Measurements from ENCODE around the gene NF1.

DNA sequence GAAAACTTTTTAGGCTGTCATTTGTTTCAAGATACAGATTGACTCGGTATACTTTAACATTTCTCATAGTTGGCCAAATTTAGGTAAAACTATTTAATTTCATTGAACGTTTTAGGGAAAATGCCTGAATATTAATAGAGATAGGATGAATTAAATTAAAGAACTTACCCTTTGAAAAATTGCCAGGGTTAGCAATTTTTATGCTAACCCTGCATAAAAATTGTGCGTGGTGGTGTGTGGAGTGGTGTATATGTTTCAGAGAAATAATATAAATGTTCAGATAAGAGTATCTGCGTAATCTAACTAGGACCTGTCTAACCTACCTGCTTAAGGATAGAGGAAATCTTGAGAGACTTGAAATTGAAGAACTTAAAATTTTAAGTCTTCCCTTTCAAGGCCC, 21.4 kb downstream of the NF1 start:
- TF ChIP-seq, protein P1, sequence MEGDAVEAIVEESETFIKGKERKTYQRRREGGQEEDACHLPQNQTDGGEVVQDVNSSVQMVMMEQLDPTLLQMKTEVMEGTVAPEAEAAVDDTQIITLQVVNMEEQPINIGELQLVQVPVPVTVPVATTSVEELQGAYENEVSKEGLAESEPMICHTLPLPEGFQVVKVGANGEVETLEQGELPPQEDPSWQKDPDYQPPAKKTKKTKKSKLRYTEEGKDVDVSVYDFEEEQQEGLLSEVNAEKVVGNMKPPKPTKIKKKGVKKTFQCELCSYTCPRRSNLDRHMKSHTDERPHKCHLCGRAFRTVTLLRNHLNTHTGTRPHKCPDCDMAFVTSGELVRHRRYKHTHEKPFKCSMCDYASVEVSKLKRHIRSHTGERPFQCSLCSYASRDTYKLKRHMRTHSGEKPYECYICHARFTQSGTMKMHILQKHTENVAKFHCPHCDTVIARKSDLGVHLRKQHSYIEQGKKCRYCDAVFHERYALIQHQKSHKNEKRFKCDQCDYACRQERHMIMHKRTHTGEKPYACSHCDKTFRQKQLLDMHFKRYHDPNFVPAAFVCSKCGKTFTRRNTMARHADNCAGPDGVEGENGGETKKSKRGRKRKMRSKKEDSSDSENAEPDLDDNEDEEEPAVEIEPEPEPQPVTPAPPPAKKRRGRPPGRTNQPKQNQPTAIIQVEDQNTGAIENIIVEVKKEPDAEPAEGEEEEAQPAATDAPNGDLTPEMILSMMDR (IDR thresholded peaks at IDR 0.05), result no peak
- no peak for TF ChIP-seq POLR2A (IDR thresholded peaks at IDR 0.05)
- TF ChIP-seq EP300 (IDR thresholded peaks at IDR 0.05; ENCODE audit: low read depth), result no peak
